HepG2 (cell line): ENCODE measurements around the gene RPS10. TPM values are rescaled to one million over a fixed set of nuclear protein-coding genes. Genes with fewer than 3 reads are reported as not detected.

Experiments used
- CAMTA2 ChIP-seq: sonication (generic); formaldehyde crosslinking; IDR thresholded peaks from 2 replicates; pipeline ENCODE4 v1.4.0; 2020; ENCODE audit warnings: mild to moderate bottlenecking, missing genetic modification reagents, borderline replicate concordance
- EZH2 ChIP-seq: conservative IDR thresholded peaks from 2 replicates; pipeline ENCODE4 v1.6.1; 2012; ENCODE audit warnings: mild to moderate bottlenecking, low read depth, low read length, moderate library complexity
- FIP1L1 ChIP-seq: fragments of 200-400 bp; formaldehyde crosslinking; IDR thresholded peaks from 2 replicates; pipeline ENCODE4 v1.6.1; 2018; ENCODE audit warnings: low read depth, mild to moderate bottlenecking, low read length, moderate library complexity, borderline replicate concordance; ENCODE audit not compliant: insufficient read depth
- GFI1 ChIP-seq: sonication (generic); formaldehyde crosslinking; IDR thresholded peaks from 2 replicates; pipeline ENCODE4 v1.5.0; 2020; ENCODE audit warnings: missing genetic modification reagents, mild to moderate bottlenecking, borderline replicate concordance
- HDAC2 ChIP-seq: sonication (generic); formaldehyde crosslinking; IDR thresholded peaks from 2 replicates; pipeline ENCODE4 v1.4.0; 2020; ENCODE audit warnings: missing genetic modification reagents
- JUND ChIP-seq: sonication (generic); formaldehyde crosslinking; IDR thresholded peaks from 2 replicates; pipeline ENCODE4 v1.8.0; 2022; ENCODE audit warnings: mild to moderate bottlenecking, missing genetic modification reagents
- MAFG ChIP-seq: sonication (generic); formaldehyde crosslinking; IDR thresholded peaks from 2 replicates; pipeline ENCODE4 v1.5.1; 2020; ENCODE audit warnings: mild to moderate bottlenecking, missing genetic modification reagents
- MXI1 ChIP-seq: IDR thresholded peaks from 3 replicates; pipeline ENCODE4 v1.6.1; 2012; ENCODE audit warnings: low read depth, low read length, inconsistent platforms, borderline replicate concordance
- NCOR1 ChIP-seq: fragments of 200-600 bp; sonication (generic); IDR thresholded peaks from 2 replicates; pipeline ENCODE4 v1.7.0; 2017; ENCODE audit warnings: antibody characterized with exemption, low read length, borderline replicate concordance
- PPARG ChIP-seq: conservative IDR thresholded peaks from 2 replicates; pipeline ENCODE4 v1.6.1; 2016; ENCODE audit warnings: missing biosample characterization, missing genetic modification reagents
- SIN3A ChIP-seq: IDR thresholded peaks from 2 replicates; pipeline ENCODE4 v1.6.1; 2011; ENCODE audit warnings: low read depth, mild to moderate bottlenecking, control low read depth, low read length, borderline replicate concordance
- SOX13 ChIP-seq, 3 experiments: fragments of 450-650 bp in 1 of 3; sonication (generic) in 1 of 3; formaldehyde crosslinking in 1 of 3; IDR thresholded peaks in 2 of 3; conservative IDR thresholded peaks in 1 of 3; 2 replicates each; pipeline versions ENCODE4 v1.5.0 to v1.6.1; 2016 to 2020; ENCODE audit warnings: antibody characterized with exemption in 1 of 3, mild to moderate bottlenecking in 1 of 3, missing compliant biosample characterization in 1 of 3, missing genetic modification reagents in 1 of 3, moderate library complexity in 1 of 3
- TEAD2 ChIP-seq: sonication (generic); formaldehyde crosslinking; IDR thresholded peaks from 2 replicates; pipeline ENCODE4 v1.9.0; 2021; ENCODE audit warnings: missing genetic modification reagents
- ZBTB1 ChIP-seq: sonication (generic); formaldehyde crosslinking; IDR thresholded peaks from 2 replicates; pipeline ENCODE4 v1.4.0; 2020; ENCODE audit warnings: missing genetic modification reagents, borderline replicate concordance
- ZBTB7B ChIP-seq: sonication (generic); formaldehyde crosslinking; IDR thresholded peaks from 2 replicates; pipeline ENCODE4 v1.4.0; 2020; ENCODE audit warnings: missing genetic modification reagents
- ZNF337 ChIP-seq: sonication (generic); formaldehyde crosslinking; IDR thresholded peaks from 2 replicates; pipeline ENCODE4 v1.5.1; 2020; ENCODE audit warnings: missing genetic modification reagents, low read depth, mild to moderate bottlenecking, borderline replicate concordance
- ZNF547 ChIP-seq: sonication (generic); formaldehyde crosslinking; IDR thresholded peaks from 2 replicates; pipeline ENCODE4 v1.5.1; 2020; ENCODE audit warnings: mild to moderate bottlenecking, missing genetic modification reagents
- ZNF556 ChIP-seq: sonication (generic); formaldehyde crosslinking; IDR thresholded peaks from 2 replicates; pipeline ENCODE4 v1.4.0; 2020; ENCODE audit warnings: mild to moderate bottlenecking, missing genetic modification reagents, borderline replicate concordance
- ZNF558 ChIP-seq: sonication (generic); formaldehyde crosslinking; IDR thresholded peaks from 2 replicates; pipeline ENCODE4 v1.9.0; 2022; ENCODE audit warnings: mild to moderate bottlenecking, missing genetic modification reagents, borderline replicate concordance
- ZNF563 ChIP-seq: sonication (generic); formaldehyde crosslinking; IDR thresholded peaks from 2 replicates; pipeline ENCODE4 v1.8.0; 2022; ENCODE audit warnings: mild to moderate bottlenecking, moderate library complexity, missing genetic modification reagents
- ZNF572 ChIP-seq: sonication (generic); formaldehyde crosslinking; IDR thresholded peaks from 2 replicates; pipeline ENCODE4 v1.5.1; 2020; ENCODE audit warnings: mild to moderate bottlenecking, missing genetic modification reagents
- ZNF724P ChIP-seq: sonication (generic); formaldehyde crosslinking; IDR thresholded peaks from 2 replicates; pipeline ENCODE4 v1.8.0; 2022; ENCODE audit warnings: missing genetic modification reagents, borderline replicate concordance
- polyA plus RNA-seq, 8 experiments: library from polyadenylated mRNA; depleted of rRNA in 3 of 8; stranded (reverse) in 7 of 8; unstranded in 1 of 8; fragments of >200 nt; fragmentation: Illumina TruSeq in 4 of 8; extraction: Trizol in 4 of 8; gene quantifications; 2 replicates each; pipeline versions ENCODE4 v1.2.1 to v1.2.3, GENCODE V29; 2011 to 2016; ENCODE audit warnings: low read depth in 4 of 8, missing spikeins in 1 of 8, mixed read lengths in 1 of 8; ENCODE audit not compliant: insufficient read depth in 1 of 8
- total RNA-seq, 5 experiments: library from RNA; depleted of rRNA; stranded (reverse); fragments of >200 nt; fragmentation: Illumina TruSeq; extraction: Trizol; gene quantifications; 2 replicates each; pipeline ENCODE4 v1.2.3, GENCODE V29; 2016; ENCODE audit warnings: low read depth in 1 of 5
- TF ChIP-seq, protein P1 (sequence below): sonication (generic); formaldehyde crosslinking; IDR thresholded peaks from 2 replicates; pipeline ENCODE4 v1.5.1; 2020; ENCODE audit warnings: missing genetic modification reagents, mild to moderate bottlenecking, borderline replicate concordance
- TF ChIP-seq, protein P2 (sequence below): sonication (generic); formaldehyde crosslinking; IDR thresholded peaks from 2 replicates; pipeline ENCODE4 v1.5.0; 2020; ENCODE audit warnings: missing genetic modification reagents, mild to moderate bottlenecking, borderline replicate concordance
- TF ChIP-seq, protein P3 (sequence below): sonication (generic); formaldehyde crosslinking; IDR thresholded peaks from 2 replicates; pipeline ENCODE4 v1.4.0; 2020; ENCODE audit warnings: missing genetic modification reagents, borderline replicate concordance

RPS10 gene
- total and polyA plus RNA-seq, 2 of the 13 experiments (the other 11 are each of a cell fraction or from before 2014, with no cell fraction given), result 2,909 to 4,648 TPM

- TF ChIP-seq, protein P1, sequence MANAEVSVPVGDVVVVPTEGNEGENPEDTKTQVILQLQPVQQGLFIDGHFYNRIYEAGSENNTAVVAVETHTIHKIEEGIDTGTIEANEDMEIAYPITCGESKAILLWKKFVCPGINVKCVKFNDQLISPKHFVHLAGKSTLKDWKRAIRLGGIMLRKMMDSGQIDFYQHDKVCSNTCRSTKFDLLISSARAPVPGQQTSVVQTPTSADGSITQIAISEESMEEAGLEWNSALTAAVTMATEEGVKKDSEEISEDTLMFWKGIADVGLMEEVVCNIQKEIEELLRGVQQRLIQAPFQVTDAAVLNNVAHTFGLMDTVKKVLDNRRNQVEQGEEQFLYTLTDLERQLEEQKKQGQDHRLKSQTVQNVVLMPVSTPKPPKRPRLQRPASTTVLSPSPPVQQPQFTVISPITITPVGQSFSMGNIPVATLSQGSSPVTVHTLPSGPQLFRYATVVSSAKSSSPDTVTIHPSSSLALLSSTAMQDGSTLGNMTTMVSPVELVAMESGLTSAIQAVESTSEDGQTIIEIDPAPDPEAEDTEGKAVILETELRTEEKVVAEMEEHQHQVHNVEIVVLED (CRISPR knock-in tag), result 0 out of 2 replicates have a peak, but pooled peaks have one; percentile 1
- TF ChIP-seq CAMTA2 (no peak), MAFG (CRISPR knock-in tag) (no peak), ZBTB7B (CRISPR knock-in tag) (no peak), ZNF556 (CRISPR knock-in tag) (no peak), SIN3A (0 out of 2 replicates have a peak, but pooled peaks have one; percentile 45), PPARG (CRISPR knock-in tag) (0 out of 2 replicates have a peak, but pooled peaks have one; percentile 11), HDAC2 (CRISPR knock-in tag) (0 out of 2 replicates have a peak, but pooled peaks have one; percentile 18), FIP1L1 (no peak), NCOR1 (0 out of 2 replicates have a peak, but pooled peaks have one; percentile 16), ZNF572 (no peak), ZNF547 (CRISPR knock-in tag) (no peak), ZBTB1 (CRISPR knock-in tag) (no peak), SOX13 (IDR thresholded peaks at IDR 0.05) (no peak), SOX13 (CRISPR knock-in tag; conservative IDR thresholded peaks at IDR 0.05 in 1 of 2, IDR thresholded peaks at IDR 0.05 in 1 of 2) (peak in 1 of 2 experiments; percentile 39; a peak in 1 of 4 replicates), MXI1 (peak; percentile 38; the same call in 1 of the 3 replicates), ZNF563 (CRISPR knock-in tag) (no peak), ZNF558 (CRISPR knock-in tag) (no peak), EZH2 (no peak), JUND (no peak), ZNF337 (CRISPR knock-in tag) (no peak), GFI1 (CRISPR knock-in tag) (0 out of 2 replicates have a peak, but pooled peaks have one; percentile 9), TEAD2 (CRISPR knock-in tag) (no peak), ZNF724P (CRISPR knock-in tag) (no peak)
- TF ChIP-seq, protein P2, sequence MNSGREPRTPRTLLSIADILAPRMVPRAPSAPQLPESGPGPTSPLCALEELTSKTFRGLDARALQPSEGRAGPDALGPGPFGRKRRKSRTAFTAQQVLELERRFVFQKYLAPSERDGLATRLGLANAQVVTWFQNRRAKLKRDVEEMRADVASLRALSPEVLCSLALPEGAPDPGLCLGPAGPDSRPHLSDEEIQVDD (CRISPR knock-in tag), result no peak
- TF ChIP-seq, protein P3, sequence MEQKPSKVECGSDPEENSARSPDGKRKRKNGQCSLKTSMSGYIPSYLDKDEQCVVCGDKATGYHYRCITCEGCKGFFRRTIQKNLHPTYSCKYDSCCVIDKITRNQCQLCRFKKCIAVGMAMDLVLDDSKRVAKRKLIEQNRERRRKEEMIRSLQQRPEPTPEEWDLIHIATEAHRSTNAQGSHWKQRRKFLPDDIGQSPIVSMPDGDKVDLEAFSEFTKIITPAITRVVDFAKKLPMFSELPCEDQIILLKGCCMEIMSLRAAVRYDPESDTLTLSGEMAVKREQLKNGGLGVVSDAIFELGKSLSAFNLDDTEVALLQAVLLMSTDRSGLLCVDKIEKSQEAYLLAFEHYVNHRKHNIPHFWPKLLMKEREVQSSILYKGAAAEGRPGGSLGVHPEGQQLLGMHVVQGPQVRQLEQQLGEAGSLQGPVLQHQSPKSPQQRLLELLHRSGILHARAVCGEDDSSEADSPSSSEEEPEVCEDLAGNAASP (CRISPR knock-in tag), result peak; percentile 29; the same call in 1 of the 2 replicates
These were observed 35.1 kb downstream of the RPS10 start (continued) for GRCh38 chr6:34390531-34391472.
